Upper lobe of left lung (tissue), 6 donors: Measurements from ENCODE around the gene SEC23IP. TPM values are rescaled to one million over a fixed set of nuclear protein-coding genes. Genes with fewer than 3 reads are reported as not detected.

Experiments used
- ATAC-seq, 2 donors: fragments of 200-7000 bp; cut with Tn5 transposase; one replicate each; pipeline ENCODE4 v1.9.1; 2022; ENCODE audit warnings: mild to moderate bottlenecking in 2 of 2, moderate library complexity in 2 of 2; ENCODE audit not compliant: low FRiP score in 2 of 2
- DNase-seq, 2 donors: peaks; one replicate each; pipeline ENCODE4 v3.0.0-alpha.2; 2019 to 2020
- H3K27ac ChIP-seq, 4 donors: fragments of 200-600 bp; sonication (generic); one replicate each; pipeline ENCODE4 v1.5.1; 2016 to 2019
- H3K27me3 ChIP-seq, 4 donors: fragments of 200-600 bp; sonication (generic); one replicate each; pipeline ENCODE4 v1.5.1; 2017 to 2019
- H3K36me3 ChIP-seq, 4 donors: fragments of 200-600 bp; sonication (generic); one replicate each; pipeline ENCODE4 v1.5.1; 2016 to 2019
- H3K4me1 ChIP-seq, 4 donors: fragments of 200-600 bp; sonication (generic); one replicate each; pipeline ENCODE4 v1.5.1; 2018 to 2019
- H3K4me3 ChIP-seq, 4 donors: fragments of 200-600 bp; sonication (generic); one replicate each; pipeline ENCODE4 v1.5.1; 2017 to 2019; ENCODE audit warnings: mild to moderate bottlenecking in 2 of 4, moderate library complexity in 1 of 4
- H3K9me3 ChIP-seq, 4 donors: fragments of 200-600 bp; sonication (generic); one replicate each; pipeline ENCODE4 v1.5.1; 2018 to 2019
- EP300 ChIP-seq, 4 donors: sonication (generic); formaldehyde crosslinking; IDR thresholded peaks; one replicate each; pipeline ENCODE4 v1.5.1; 2017; ENCODE audit warnings: antibody characterized with exemption in 4 of 4, control low read depth in 2 of 4
- POLR2A ChIP-seq, 4 donors: fragments of 450-650 bp; IDR thresholded peaks; one replicate each; pipeline ENCODE4 v1.5.1; 2016 to 2017; ENCODE audit warnings: antibody characterized with exemption in 4 of 4, mild to moderate bottlenecking in 2 of 4
- POLR2AphosphoS5 ChIP-seq, 2 donors: sonication (generic); formaldehyde crosslinking; IDR thresholded peaks; one replicate each; pipeline ENCODE4 v1.5.1; 2017; ENCODE audit warnings: antibody characterized with exemption in 2 of 2
- WGBS, 2 donors: methylation state at CpG; one replicate each; pipeline ENCODE4 v1.1.5; 2017 to 2018; 5-methylcytosine and 5-hydroxymethylcytosine counted together
- total RNA-seq, 6 donors: library from RNA; depleted of rRNA in 4 of 6; stranded (reverse); fragments of >200 nt in 4 of 6; gene quantifications; one replicate each; pipeline versions ENCODE4 v1.1.0 to v1.2.1, GENCODE V29; 2016 to 2021
- TF ChIP-seq, protein P1 (sequence below), 6 experiments: fragments of 450-650 bp in 4 of 6; fragments of 200-600 bp in 2 of 6; sonication (generic) in 2 of 6; IDR thresholded peaks; one replicate each; pipeline ENCODE4 v1.5.1; 2016 to 2019; ENCODE audit warnings: antibody characterized with exemption in 6 of 6
- donor health status: DM: no; HTN: no; CAD: no; lungs with moderate emphysema.
- donor health status: DM: no; HTN: yes; CAD: no; lungs with severe emphysema.

Gene SEC23IP
- total RNA-seq = 10 to 100 TPM; 13.4 to 60.8 (median 40.4) TPM

DNA sequence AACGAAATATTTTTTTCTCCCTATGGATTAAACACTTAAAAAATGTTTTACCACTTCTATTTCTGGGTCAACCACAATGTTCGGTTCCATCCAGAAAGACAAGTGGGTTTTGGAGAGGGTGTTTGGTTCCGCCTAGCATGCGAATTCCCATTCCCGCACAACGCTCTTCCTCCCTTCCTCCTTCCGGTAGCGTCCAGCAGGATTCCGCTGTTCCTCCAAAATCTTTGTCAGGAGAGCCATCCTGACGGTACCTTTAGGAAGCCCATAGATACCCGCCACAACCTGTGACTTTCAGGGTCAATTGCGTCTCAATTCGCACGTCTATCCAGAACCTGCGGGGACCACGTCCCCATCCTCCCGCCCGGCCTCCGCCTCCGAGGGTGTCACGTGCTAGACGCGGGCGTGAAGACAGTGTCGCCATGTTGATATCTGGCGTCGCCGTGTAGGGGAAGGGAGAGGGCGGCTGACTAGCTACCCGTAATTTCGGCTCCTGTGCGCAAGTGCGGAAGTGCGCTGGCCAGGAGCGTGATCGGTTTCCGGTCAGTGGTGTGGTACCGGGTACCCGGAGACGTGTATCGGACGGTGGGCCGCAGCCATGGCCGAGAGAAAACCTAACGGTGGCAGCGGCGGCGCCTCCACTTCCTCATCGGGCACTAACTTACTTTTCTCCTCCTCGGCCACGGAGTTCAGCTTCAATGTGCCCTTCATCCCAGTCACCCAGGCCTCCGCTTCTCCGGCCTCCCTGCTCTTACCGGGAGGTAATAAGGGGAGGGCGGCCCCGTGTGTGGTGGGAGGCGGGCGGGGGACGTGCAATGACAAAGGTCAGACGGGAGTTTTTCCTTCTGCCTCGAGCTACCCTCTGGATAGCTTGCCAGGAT lies at the start of gene SEC23IP:
Gene SEC23IP (plus strand): TSS at position 543 of the 878 bp plus-strand sequence. CDS start 53 bp downstream, at position 596.
- Histone ChIP-seq H3K4me3 (peak within 1 kb of the TSS; percentile 67 to 97 (median 78)), H3K27ac (peak within 1 kb of the TSS; percentile 87 to 94 (median 88)), H3K4me1 (peaks cover 36 to 52% (median 49%) of the 10 kb centered on the region in 4 donors), H3K36me3 (no peaks in the 10 kb centered on the region), H3K9me3 (no peaks in the 10 kb centered on the region), H3K27me3 (no peaks in the 10 kb centered on the region)
- peak; percentile 96 to 98 for DNase-seq
- peak; percentile 96 to 97 for TF ChIP-seq POLR2AphosphoS5 (IDR thresholded peaks at IDR 0.05)
- TF ChIP-seq, protein P1, sequence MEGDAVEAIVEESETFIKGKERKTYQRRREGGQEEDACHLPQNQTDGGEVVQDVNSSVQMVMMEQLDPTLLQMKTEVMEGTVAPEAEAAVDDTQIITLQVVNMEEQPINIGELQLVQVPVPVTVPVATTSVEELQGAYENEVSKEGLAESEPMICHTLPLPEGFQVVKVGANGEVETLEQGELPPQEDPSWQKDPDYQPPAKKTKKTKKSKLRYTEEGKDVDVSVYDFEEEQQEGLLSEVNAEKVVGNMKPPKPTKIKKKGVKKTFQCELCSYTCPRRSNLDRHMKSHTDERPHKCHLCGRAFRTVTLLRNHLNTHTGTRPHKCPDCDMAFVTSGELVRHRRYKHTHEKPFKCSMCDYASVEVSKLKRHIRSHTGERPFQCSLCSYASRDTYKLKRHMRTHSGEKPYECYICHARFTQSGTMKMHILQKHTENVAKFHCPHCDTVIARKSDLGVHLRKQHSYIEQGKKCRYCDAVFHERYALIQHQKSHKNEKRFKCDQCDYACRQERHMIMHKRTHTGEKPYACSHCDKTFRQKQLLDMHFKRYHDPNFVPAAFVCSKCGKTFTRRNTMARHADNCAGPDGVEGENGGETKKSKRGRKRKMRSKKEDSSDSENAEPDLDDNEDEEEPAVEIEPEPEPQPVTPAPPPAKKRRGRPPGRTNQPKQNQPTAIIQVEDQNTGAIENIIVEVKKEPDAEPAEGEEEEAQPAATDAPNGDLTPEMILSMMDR (IDR thresholded peaks at IDR 0.05) = peak in 2 of 6 experiments; percentile 27 to 34
- peak in 1 of 4 donors; percentile 68 for TF ChIP-seq EP300 (IDR thresholded peaks at IDR 0.05)
- TF ChIP-seq POLR2A (IDR thresholded peaks at IDR 0.05) = peak in 3 of 4 donors; percentile 72 to 86 (median 78)
- peak; percentile 98 to 99 for ATAC-seq
- 0 to 1% methylated on average over 29 to 61 of the region's 61 CpGs for WGBS, 2 donors

DNA sequence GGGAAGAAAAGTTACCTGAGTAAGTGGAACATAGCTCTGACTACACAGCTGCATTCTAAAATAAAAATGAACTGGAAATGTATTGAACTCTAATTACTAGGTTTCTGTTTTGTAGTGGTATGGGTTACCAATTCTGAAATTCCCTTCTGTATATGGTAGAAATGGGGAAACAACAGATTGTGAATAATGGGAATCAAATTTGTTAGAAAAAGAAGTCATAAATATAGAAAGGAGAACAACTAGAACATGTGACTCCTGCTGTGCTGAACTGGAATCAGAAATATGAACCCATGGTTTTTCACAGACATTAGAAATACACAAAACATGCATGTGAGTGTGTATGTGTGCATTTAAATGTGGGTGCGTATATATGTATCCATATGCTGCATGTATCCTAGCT lies 46.9 kb upstream of the SEC23IP start:
- ATAC-seq = peak in 1 of 2 donors; percentile 26

DNA sequence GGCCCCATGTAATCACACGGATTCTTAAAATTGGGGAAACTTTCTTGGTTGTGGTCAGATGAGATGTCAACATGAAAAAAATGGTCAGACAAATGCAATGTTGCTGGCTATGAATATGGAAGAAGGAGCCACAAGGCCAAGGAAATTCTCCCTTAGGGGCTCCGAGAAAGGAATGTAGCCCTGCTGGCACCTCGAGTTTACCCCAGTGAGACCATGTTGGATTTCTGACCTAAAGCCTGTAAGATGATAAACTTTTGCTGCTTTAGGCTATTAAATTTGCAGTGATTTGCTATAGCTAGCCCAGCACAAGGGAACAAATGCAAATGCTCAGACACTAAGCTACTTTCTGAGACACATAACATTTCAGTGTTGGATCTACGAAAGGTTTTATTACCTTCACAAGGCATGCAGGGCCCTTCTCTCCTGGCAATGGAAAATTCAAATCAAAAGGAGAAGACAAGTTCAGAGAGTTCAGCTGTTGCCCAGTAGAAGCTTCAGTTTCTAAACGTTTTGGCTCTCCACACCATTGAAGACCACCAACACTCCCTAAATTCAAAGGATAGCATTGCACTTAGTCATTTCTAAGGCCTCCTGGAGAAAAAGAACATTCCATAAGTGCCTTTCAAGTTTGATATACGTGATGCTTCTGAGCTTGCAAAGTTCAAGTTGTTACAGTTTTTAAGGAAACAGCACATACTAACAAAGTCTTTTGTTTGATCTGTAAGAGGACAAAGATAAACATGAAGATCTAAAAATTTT lies 43.3 kb upstream of the SEC23IP start:
- Histone ChIP-seq H3K36me3 (peaks cover 12 to 96% (median 55%) of the 10 kb centered on the region in 4 donors), H3K9me3 (no peaks in the 10 kb centered on the region), H3K27me3 (no peaks in the 10 kb centered on the region), H3K27ac (no peak overlapping the region), H3K4me1 (peaks cover 0 to 6% (median 0%) of the 10 kb centered on the region in 4 donors), H3K4me3 (no peak overlapping the region)
- 80% methylated on average over 6 of the region's 6 CpGs for WGBS, 2 donors
- no peak for TF ChIP-seq POLR2AphosphoS5 (IDR thresholded peaks at IDR 0.05)
- no peak for TF ChIP-seq POLR2A (IDR thresholded peaks at IDR 0.05)
- no peak for TF ChIP-seq EP300 (IDR thresholded peaks at IDR 0.05)
- TF ChIP-seq, protein P1 (IDR thresholded peaks at IDR 0.05) = no peak
- DNase-seq (no peak), ATAC-seq (no peak)

More for the DNA sequence above, 46.9 kb upstream of the SEC23IP start:
- H3K36me3 ChIP-seq = peaks cover 20 to 96% (median 66%) of the 10 kb centered on the region in 4 donors
- no peak overlapping the region for H3K4me3 ChIP-seq
- no peak for DNase-seq
- no peaks in the 10 kb centered on the region for H3K27me3 ChIP-seq
- WGBS, 2 donors = 92 to 95% methylated on average over 1 of the region's 1 CpG
- H3K4me1 ChIP-seq = peaks cover 0 to 6% (median 0%) of the 10 kb centered on the region in 4 donors
- H3K27ac ChIP-seq = no peak overlapping the region
- TF ChIP-seq POLR2AphosphoS5 (IDR thresholded peaks at IDR 0.05) (no peak), POLR2A (IDR thresholded peaks at IDR 0.05) (no peak), EP300 (IDR thresholded peaks at IDR 0.05) (no peak)
- TF ChIP-seq, protein P1 (IDR thresholded peaks at IDR 0.05) = no peak
- H3K9me3 ChIP-seq = no peaks in the 10 kb centered on the region

DNA sequence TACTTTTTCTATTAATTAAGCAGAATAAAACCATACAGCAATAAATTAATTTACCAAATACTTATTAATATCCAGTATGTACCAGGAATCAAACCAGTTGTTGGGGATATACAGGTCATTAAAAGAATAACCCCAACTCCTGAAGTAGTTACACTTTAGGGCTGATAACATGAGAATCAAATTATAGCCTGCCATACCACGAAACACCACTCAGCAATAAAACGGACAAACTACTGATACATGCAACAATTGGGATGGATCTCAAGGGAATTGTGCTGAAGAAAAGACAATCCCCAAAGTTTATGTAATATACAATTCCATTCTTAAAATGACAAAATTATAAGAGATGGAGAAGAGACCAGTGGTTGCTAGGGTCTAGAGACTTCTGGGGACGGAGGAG lies 42.6 kb upstream of the SEC23IP start:
- 94 to 97% methylated on average over 3 of the region's 3 CpGs for WGBS, 2 donors
- no peaks in the 10 kb centered on the region for H3K9me3 ChIP-seq
- H3K36me3 ChIP-seq = peaks cover 12 to 96% (median 49%) of the 10 kb centered on the region in 4 donors
- TF ChIP-seq POLR2AphosphoS5 (IDR thresholded peaks at IDR 0.05) (no peak), POLR2A (IDR thresholded peaks at IDR 0.05) (no peak), EP300 (IDR thresholded peaks at IDR 0.05) (no peak)
- TF ChIP-seq, protein P1 (IDR thresholded peaks at IDR 0.05) = no peak
- peak overlapping the region in 1 of 4 donors; percentile 65 for H3K27ac ChIP-seq
- H3K27me3 ChIP-seq = no peaks in the 10 kb centered on the region
- ATAC-seq (no peak), DNase-seq (no peak)
- H3K4me1 ChIP-seq = peaks cover 0 to 6% (median 0%) of the 10 kb centered on the region in 4 donors
- H3K4me3 ChIP-seq = no peak overlapping the region
